Body of pancreas (tissue), 4 donors: ENCODE data around the gene RAB11FIP3.

Source experiments
- CTCF ChIP-seq, 7 experiments: fragments of 450-650 bp in 4 of 7; fragments of 200-600 bp in 3 of 7; sonication (generic) in 3 of 7; IDR thresholded peaks; one replicate each; pipeline ENCODE4 v1.5.1; 2016 to 2019; ENCODE audit warnings: antibody characterized with exemption in 7 of 7
- POLR2A ChIP-seq, 3 donors: fragments of 450-650 bp; IDR thresholded peaks; one replicate each; pipeline ENCODE4 v1.6.1; 2016; ENCODE audit warnings: antibody characterized with exemption in 3 of 3, mild to moderate bottlenecking in 2 of 3

- TF ChIP-seq CTCF (IDR thresholded peaks at IDR 0.05) (no peak), POLR2A (IDR thresholded peaks at IDR 0.05) (no peak)
Measured at GRCh38 chr16:454397-454940, 29.0 kb downstream of the RAB11FIP3 start.
